GM21447 (cell line): ENCODE data around the gene PUSL1.

Source experiments
- ATAC-seq: cut with Tn5 transposase; IDR thresholded peaks from one replicate; pipeline ENCODE4 v1.9.1; 2021; ENCODE audit not compliant: unreplicated experiment

Gene PUSL1

DNA sequence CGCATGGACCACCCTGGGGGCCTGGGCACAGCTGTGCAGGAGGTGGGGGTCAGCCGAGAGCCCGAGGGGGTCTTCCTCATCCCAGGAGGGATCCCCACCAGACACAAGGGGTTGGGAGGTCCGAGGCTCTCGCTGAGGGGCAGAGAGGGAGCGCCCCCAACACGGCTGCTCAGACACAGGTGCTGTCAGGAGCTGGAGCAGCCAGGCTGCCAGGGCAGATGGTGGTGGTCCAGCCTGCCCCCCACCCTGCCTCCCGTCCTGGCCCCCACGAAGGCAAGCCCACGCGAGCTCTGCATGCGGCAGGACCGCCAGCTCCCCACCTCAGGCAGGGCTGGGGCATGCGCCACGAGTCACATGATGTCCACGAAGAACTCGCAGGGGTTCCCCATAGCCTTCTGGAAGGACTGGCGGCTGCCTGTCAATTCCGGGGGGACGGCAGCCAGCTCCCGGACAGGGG lies 27.4 kb downstream of the PUSL1 start:
- no peak for ATAC-seq

- ATAC-seq: no peak
These were observed 28.0 kb downstream of the PUSL1 start for GRCh38 chr1:1336446-1336845.

DNA sequence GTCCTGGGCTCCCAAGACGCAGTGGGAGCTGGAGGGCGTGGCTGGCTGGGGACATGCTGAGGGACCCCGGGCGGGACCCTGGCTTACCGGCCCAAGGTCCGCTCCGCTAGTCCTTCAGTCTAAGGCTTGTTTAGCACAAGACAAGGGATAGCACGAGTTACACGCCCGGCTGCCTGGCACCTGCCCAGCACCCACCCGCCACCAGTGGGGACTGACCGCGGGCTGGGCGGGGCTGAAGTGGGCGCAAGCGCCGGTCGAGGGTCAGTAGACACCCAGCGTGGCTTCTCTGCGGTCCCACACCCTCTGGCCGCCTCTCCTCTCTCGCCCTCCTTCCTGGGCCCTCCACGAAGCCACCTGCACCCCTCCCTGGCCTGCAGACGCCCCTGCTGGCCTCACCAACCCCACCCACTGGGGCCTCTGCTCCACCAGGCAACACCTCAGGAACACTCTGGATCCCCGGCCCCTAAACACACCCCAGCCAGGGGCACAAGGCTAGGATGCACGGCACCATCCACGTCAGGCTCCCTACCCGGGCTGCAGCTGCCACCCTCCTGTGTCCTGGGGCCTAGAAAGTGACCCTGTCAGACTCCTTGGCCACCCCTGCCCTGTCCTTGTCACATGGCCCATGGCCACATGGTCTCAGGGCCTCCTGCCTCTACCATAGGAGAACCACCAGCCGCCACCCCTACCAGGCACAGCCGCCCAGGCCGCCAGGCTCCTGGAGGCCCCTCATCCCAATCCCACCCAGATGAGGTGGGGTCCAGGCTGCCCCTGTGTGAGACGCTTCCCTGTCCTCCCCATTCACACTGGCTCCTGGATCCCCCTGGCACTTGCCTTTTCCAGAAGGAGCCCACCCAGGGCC lies 28.8 kb downstream of the PUSL1 start:
- ATAC-seq: no peak

DNA sequence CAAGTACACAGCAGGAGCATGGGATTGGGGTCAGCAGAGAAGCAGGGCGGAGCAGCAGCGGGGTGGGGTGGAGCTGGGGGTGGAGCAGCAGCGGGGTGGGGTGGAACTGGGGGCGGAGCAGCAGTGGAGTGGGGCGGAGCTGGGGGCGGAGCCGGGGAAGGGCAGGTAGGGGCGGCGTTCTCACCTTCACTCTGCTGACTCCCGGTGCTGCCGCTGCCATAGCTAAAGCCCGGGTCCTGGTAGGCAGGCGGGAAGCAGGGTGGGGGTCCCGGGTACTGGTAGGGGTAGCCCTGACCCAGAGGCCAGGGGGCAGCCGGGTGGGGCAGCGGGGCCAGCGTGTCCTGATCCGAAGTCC lies 29.4 kb downstream of the PUSL1 start:
- no peak for ATAC-seq

GRCh38 chr1:1338278-1338677 lies 29.9 kb downstream of the PUSL1 start:
- no peak for ATAC-seq

DNA sequence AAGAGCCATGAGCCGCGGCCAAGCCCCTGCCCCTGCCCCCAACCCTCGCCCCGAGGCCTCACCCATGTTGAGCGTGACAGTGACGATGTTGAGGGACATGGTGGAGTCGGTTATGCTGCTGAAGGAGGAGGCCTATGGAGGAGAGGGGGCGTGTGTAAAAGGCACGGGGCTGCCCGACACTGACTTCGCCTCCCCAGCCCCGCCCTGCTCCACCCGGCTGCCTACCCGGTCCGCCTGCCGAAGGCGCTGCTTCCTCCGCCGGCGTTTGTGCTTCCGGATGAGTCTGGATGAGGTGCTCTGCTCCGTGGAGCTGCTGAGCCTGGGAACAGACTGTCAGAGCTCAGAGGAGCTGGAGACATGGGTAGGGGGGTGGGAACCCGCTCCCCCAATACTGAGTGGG lies 31.8 kb downstream of the PUSL1 start:
- ATAC-seq: no peak

- ATAC-seq: no peak
These were observed 32.6 kb downstream of the PUSL1 start for GRCh38 chr1:1340791-1341548.

DNA sequence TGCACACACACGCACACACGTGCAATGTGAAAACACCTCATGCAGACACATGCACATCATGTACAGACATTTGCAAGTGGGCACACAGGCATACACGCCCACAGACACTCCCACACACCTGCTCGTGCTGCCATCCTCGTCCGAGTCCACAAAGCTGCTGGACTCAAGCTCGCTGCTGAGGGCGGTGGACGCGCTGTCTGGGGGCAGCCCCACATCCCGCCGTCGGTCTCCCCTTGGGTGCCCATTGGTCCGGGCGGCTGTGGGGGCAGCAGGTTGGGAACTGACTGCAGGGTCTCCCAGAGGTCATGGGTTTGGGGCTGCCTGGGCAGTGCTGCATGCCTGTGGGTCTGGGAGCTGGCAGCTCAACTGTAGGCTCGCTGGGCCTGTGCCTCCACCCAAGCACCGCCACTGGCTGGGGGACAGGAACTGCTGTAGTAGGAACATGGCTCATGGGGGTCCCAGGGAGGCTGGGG lies 33.2 kb downstream of the PUSL1 start:
- no peak for ATAC-seq

GRCh38 chr1:1342061-1342562 lies 33.7 kb downstream of the PUSL1 start:
- ATAC-seq: no peak

DNA sequence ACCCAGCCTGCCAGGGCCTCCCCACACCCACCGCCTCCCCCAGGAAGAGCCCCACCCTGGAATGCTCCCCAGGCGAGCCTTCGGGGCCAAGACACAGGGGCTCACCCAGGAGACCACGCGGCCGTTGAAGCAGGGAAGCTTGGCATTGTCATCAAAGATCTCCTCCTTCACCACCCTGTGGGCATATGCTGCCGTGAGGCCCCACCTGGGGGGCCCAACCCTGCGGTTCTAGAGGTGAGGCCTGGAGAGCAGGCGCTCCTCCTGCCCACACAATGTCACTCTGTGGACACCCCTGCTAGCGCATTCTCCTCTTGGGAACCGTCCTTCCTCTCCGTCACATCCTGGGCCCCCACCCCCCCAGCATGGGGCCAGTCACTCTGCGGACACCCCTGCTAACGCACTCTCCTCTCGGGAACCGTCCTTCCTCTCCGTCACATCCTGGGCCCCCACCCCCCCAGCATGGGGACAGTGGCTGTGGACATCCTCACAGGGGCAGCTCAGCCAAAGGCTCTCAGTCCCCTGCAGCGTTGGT lies 34.3 kb downstream of the PUSL1 start:
- no peak for ATAC-seq

- ATAC-seq: no peak
These were observed 35.5 kb downstream of the PUSL1 start for GRCh38 chr1:1343811-1344421.

DNA sequence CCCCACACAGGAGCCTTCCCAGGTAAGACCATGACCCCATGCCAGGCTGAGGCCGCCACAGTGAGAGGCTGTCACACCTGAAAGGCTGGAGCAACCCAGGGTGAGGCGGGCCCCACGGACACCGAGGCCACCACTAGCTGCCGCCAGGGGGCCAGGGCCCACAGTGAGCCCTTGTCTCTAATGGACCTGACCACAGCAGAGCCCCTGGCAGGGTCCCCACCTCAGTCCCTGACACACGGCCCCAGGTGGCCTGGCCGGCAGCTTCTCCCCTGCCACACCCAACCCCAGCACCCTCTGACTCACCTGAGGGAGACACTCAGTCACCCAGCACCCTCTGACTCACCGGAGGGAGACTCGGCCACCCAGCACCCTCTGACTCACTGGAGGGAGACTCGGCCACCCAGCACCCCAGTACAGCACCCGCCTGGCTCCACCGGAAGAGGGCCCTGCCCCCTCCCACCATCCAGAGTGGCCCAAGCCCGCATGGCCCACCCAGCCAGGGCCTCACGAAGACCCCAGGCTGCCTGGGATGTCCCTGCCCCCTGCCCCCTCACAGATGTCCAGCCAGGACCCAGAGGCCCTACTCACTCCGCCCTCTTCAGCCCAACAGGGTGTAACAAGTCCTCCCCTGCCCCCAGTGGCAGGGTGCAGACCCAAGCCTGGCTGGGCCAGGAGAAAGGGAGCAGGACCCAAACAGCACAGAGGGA lies 36.4 kb downstream of the PUSL1 start:
- no peak for ATAC-seq

DNA sequence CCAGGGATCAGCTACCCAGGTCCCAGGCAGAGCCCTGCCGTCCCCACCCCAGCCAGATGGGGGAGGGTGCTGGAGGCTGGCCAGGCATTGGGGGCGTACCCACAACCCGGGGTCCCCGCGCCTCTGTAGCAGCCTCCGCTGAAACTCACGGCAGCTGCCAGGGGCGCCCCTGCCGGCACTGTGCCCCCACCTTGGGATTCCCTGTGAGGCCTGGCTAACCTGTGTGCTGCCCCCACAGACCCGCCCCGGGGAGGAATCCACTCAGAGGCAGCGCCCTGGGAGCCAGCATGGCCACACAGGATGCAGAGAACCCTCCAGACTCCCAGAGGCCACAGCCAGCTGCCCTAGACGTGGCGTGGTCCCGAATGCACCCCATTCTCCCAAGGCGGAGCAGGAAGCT lies 37.0 kb downstream of the PUSL1 start:
- no peak for ATAC-seq

GRCh38 chr1:1345860-1346500 lies 37.6 kb downstream of the PUSL1 start:
- ATAC-seq: no peak

DNA sequence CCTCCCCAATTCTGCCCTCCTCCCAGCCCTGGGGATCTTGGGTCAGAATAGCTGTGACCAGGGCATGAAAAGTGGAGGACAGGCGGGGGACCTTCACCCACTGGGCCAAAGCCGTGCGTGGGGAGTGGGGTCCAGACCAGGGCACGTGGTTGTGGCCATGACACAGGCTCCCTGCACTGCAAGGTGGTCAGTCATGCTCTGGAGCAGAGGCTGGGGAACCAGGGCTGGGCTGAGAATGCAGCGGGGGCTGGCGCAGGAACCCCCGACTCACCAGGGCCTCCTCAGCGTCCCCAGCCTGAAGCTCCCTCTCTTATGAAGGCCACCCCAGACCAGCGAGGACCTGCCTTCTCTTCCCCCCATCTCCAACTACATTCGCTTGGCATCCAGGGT lies 38.1 kb downstream of the PUSL1 start:
- ATAC-seq: no peak

- no peak for ATAC-seq
These were observed 38.7 kb downstream of the PUSL1 start for GRCh38 chr1:1347026-1347595.

DNA sequence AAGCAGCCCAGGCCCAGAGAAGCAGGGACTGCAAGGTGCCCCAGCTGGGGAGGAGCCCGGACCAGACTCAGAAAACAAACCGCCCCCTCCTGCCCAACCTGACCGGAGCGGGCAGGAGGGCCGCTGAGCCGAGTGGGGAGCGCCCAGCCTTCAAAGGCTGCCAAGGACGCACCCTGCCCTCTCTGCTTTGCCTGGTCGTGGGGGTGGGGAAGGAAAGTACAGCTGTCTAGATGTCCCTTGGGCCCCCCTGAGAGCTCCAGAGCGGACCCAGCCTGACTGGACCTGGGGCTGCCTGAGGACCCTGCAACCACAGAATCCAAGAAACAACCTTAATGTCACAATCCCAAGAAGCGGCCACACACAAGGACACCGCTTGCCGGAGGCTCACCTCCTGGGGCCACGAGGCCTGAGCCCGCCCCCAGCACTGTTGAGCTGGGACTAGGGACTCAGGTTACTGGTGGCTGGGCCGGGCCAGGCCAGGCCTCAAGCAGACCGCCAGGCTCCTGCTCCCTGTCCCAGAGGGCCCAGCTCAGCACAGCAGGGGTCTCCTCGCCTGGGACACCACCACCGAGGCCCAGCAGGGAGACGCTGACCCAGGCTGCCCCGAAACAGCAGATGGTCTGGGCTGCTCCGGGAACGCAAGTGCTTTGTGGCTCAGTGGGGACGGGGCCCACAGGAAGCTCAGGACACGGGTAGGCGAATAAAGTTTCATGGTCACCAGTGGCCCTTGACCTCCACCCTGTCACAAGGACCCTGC lies 39.4 kb downstream of the PUSL1 start:
- ATAC-seq: no peak

DNA sequence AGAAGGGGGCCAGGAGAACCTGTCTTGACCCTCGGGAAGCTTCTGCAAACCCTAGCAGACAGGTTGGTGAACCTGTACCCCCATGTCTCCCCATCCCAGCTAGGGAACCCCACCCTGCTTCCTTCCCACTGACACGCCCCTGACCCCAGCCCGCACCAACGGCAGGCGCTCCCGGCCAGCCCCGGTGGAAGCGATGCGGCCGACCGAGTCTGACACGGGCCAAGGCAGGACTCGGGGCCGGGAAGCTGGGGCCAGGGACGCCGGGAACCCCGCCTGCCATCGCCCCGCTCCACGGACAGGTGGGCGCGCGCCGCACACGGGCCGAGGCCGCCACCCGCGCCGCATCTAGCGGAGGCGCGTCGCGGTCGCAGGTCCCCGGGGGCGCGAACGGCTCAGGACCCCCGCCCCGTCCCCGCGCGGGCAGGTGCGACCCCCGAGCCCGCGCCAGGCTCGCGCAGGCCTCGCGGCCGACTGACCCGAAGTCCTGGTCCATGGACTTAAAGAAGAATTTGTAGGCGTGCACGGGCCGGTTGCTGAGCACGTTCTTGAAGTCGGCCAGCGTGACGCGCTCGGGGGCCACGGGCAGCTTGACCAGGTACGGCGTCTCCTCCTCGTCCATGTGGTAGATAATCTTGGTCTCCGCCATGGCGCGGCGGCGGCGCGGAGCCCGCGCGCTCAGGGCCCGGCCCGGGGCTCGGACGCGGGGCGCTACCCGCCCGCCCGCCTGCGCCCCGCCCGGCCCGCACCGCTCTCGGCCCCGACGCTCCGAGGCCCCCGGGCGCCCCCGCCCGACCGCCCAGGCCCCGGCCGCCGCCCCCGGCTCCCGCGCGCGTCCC lies 40.2 kb downstream of the PUSL1 start:
- peak; percentile 30 for ATAC-seq
